Measurements from ENCODE around the gene PECR. TPM values are rescaled to one million over a fixed set of nuclear protein-coding genes. Genes with fewer than 3 reads are reported as not detected.

The PECR gene
- total RNA-seq, 1 donor from 2014 or later: 6.1 TPM

Other genes with a start within 250 kb of the PECR start
- gene MREG, start 68.3 kb downstream of the PECR start, total RNA-seq: 0.84 TPM
- gene TMEM169, start 110 bp upstream of the PECR start, total RNA-seq: 0.15 TPM
- gene XRCC5, start 27.5 kb upstream of the PECR start, total RNA-seq: 129 TPM